Mammary epithelial cell (primary cell): ENCODE data around the gene HMG20A.

Experiments used
- EZH2 ChIP-seq: IDR thresholded peaks from 2 replicates; pipeline ENCODE4 v1.6.1; 2012; ENCODE audit warnings: low read length, inconsistent platforms, borderline replicate concordance
- TF ChIP-seq, protein P1 (sequence below), 2 donors: IDR thresholded peaks in 1 of 2; conservative IDR thresholded peaks in 1 of 2; 2 replicates each; pipeline ENCODE4 v1.5.1; 2011 to 2012; ENCODE audit warnings: inconsistent platforms in 2 of 2, low read length in 2 of 2, mild to moderate bottlenecking in 2 of 2, control low read depth in 1 of 2, low read depth in 1 of 2; ENCODE audit not compliant: insufficient read depth in 1 of 2; ENCODE audit errors: extremely low read depth in 1 of 2

GRCh38 chr15:77475001-77475400 lies 54.3 kb downstream of the HMG20A start:
- TF ChIP-seq, protein P1, sequence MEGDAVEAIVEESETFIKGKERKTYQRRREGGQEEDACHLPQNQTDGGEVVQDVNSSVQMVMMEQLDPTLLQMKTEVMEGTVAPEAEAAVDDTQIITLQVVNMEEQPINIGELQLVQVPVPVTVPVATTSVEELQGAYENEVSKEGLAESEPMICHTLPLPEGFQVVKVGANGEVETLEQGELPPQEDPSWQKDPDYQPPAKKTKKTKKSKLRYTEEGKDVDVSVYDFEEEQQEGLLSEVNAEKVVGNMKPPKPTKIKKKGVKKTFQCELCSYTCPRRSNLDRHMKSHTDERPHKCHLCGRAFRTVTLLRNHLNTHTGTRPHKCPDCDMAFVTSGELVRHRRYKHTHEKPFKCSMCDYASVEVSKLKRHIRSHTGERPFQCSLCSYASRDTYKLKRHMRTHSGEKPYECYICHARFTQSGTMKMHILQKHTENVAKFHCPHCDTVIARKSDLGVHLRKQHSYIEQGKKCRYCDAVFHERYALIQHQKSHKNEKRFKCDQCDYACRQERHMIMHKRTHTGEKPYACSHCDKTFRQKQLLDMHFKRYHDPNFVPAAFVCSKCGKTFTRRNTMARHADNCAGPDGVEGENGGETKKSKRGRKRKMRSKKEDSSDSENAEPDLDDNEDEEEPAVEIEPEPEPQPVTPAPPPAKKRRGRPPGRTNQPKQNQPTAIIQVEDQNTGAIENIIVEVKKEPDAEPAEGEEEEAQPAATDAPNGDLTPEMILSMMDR (conservative IDR thresholded peaks at IDR 0.05 in 1 of 2, IDR thresholded peaks at IDR 0.05 in 1 of 2; ENCODE audit: extremely low read depth in 1 of 2, insufficient read depth in 1 of 2, low read depth in 1 of 2, low read length in 2 of 2), result no peak
- no peak for TF ChIP-seq EZH2
